Measurements from ENCODE around the gene PRIM1. TPM values are rescaled to one million over a fixed set of nuclear protein-coding genes. Genes with fewer than 3 reads are reported as not detected.
A peak's percentile ranks its signal among the peaks of the same experiment; 100 is the strongest.

Gene PRIM1
- total and polyA plus RNA-seq, 2 of the 13 experiments (the other 11 are each of a cell fraction or from before 2014, with no cell fraction given) = 30.0 to 47.3 TPM

GRCh38 chr12:56751712-56752598 is at the start of gene PRIM1 (continued):
- TF ChIP-seq TCF12 (IDR thresholded peaks at IDR 0.05) (no peak), TCF12 (CRISPR knock-in tag; IDR thresholded peaks at IDR 0.05) (no peak), ZBTB37 (CRISPR knock-in tag; IDR thresholded peaks at IDR 0.05) (no peak), ZNF3 (CRISPR knock-in tag; IDR thresholded peaks at IDR 0.05) (no peak), GATAD2A (CRISPR knock-in tag; IDR thresholded peaks at IDR 0.05) (peak; percentile 8; the same call in 1 of the 2 replicates), ZFAT (CRISPR knock-in tag; conservative IDR thresholded peaks at IDR 0.05) (no peak), FLYWCH1 (CRISPR knock-in tag; IDR thresholded peaks at IDR 0.05) (no peak), ZNF772 (CRISPR knock-in tag; IDR thresholded peaks at IDR 0.05) (no peak), TFDP1 (CRISPR knock-in tag; IDR thresholded peaks at IDR 0.05; ENCODE audit: borderline replicate concordance) (peak; percentile 97), ZNF354B (CRISPR knock-in tag; IDR thresholded peaks at IDR 0.05) (no peak), ERF (CRISPR knock-in tag; IDR thresholded peaks at IDR 0.05) (0 out of 2 replicates have a peak, but pooled peaks have one; percentile 47), ETS1 (CRISPR knock-in tag; IDR thresholded peaks at IDR 0.05) (no peak), NR3C1 (CRISPR knock-in tag; IDR thresholded peaks at IDR 0.05) (no peak), PLRG1 (conservative IDR thresholded peaks at IDR 0.05) (no peak), AHDC1 (CRISPR knock-in tag; IDR thresholded peaks at IDR 0.05; ENCODE audit: borderline replicate concordance) (no peak; the same call in 1 of the 2 replicates), RARG (CRISPR knock-in tag; IDR thresholded peaks at IDR 0.05; ENCODE audit: low read depth) (no peak), CHD2 (IDR thresholded peaks at IDR 0.05; ENCODE audit: low read depth, low read length) (no peak; the same call in 1 of the 2 replicates), KLF16 (CRISPR knock-in tag; IDR thresholded peaks at IDR 0.05) (no peak; a peak in 1 of 4 replicates), SP1 (IDR thresholded peaks at IDR 0.05) (no peak), SP1 (CRISPR knock-in tag; IDR thresholded peaks at IDR 0.05) (no peak), NFE2 (CRISPR knock-in tag; IDR thresholded peaks at IDR 0.05) (no peak), SYNCRIP (IDR thresholded peaks at IDR 0.05; ENCODE audit: insufficient read depth, low read depth, low read length) (no peak), ZNF205 (CRISPR knock-in tag; IDR thresholded peaks at IDR 0.05) (no peak; the same call in 1 of the 2 replicates)
